Stimulated activated CD8-positive, alpha-beta memory T cell treated with anti-CD3 and anti-CD28 coated beads, Interleukin-2, amount 100 ng/mL, for 48 hours (primary cell): ENCODE results near the gene SCUBE1.

Source experiments
- DNase-seq, 2 donors: peaks; one replicate each; pipeline ENCODE4 v3.0.0-alpha.2; 2020; ENCODE audit warnings: low read depth in 2 of 2

Gene SCUBE1

GRCh38 chr22:43201486-43202219 lies 141.5 kb downstream of the SCUBE1 start:
- DNase-seq: no peak

DNA sequence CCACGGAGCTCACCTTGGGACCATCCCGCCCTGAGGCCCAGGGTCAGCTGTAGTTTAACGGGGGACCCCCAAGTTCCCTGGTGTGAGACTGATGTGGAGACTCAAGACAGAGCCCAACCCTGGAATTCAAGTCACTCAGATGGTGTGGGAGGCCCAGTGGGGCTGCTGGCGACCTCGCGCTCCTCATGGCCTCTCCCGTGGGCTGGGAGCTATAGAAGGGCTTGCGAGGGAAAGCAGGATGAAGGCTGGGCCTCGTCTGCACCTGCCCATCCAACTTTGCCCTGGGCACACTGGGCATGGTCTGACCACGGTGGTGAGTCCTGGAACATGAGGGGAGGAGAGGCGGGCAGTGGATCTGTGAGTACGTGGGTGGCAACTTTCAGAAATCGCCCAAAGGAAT lies 142.6 kb downstream of the SCUBE1 start:
- DNase-seq: no peak

GRCh38 chr22:43200031-43200430 lies 143.1 kb downstream of the SCUBE1 start:
- no peak for DNase-seq

GRCh38 chr22:43199541-43199940 lies 143.6 kb downstream of the SCUBE1 start:
- no peak for DNase-seq

DNA sequence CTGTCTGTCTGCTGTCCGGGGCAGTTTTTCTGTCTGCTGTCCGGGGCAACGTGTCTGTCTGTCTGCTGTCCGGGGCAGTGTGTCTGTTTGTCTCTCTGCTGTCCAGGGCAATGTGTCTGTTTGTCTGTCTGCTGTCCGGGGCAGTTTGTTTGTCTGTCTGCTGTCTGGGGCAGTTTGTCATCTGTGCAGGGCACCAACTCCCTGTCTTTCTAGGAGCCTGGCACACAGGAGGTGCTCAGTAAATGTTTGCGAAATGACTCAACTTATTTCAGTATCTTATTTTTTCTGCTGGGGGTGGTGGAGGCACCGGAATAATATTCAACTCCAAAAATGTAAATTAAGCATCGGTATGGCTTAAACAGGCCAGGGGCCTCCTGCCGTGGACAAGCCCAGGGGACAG lies 144.2 kb downstream of the SCUBE1 start:
- DNase-seq: no peak

DNA sequence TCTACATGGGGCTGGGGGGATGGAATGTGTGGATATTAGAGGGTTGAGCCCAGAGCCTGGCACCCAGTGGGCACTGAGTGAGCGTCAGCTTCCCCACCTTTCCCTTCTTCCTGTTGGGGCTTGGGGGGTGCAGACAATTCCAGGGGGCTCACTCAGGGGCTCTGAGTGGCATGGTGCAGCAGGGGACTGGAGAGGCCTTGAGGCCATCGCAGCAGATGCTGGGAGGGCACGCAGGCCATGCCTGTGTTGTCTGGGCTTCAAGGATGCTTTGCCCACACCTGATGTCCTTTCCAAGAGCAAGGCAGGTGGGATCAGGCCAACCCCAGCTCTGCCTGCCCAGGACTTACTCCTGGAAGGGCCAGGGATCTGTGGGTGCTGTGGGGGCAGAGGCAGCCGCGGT lies 145.0 kb downstream of the SCUBE1 start:
- DNase-seq: no peak

GRCh38 chr22:43197271-43197941 lies 145.8 kb downstream of the SCUBE1 start:
- DNase-seq: no peak

DNA sequence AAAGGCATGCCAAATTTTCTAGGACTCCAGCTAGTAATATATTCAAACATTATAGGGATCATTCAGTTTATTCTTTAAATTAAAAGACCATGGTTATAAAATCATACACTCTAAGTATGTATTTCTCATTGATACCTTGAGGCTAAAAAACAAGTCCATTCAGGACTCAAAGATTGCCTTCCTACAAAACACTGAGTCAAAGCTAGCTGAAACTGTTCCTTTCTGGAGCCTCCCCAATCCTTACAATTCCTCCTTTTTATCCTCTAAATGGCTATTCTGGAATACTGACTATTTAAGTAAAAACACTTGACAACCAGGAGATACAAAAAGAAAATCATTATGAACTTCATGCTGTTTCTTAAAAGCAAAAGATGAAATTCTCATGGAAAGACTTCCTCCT lies 151.3 kb downstream of the SCUBE1 start:
- DNase-seq: no peak

DNA sequence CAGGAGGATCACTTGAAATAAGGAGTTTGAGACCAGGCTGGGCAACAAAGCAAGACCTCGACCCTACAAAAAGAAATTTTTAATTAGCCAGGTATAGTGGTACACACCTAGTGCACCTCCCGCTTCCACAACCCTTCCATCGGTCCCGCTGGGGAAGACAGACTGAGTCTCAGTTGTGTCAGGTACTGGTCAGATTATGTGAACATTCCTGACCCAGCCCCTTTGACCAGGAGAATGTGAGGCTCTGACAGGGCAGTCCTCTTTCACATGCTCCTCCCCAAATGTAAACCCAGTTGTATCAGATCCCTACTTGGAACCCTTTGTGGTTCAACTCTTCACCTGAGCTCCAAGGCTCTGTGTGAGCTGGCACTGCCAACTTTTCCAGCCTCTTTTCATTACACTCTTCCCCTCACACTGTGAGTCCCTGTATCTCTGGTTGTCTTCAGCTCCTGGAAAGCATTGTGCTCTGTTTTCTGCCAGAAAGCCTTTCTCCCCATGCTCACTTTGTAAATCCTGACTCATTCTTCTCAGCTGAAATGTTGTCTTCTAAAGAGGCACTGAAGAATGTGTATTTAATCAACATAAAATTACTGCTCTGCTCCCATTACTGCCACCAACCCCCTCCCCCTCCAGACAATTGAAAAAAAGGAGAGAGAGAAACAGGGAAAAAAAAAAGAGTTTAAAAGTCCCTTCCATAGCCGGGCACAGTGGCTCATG lies 154.2 kb downstream of the SCUBE1 start:
- no peak for DNase-seq

- DNase-seq: peak; percentile 95 to 97
These were observed 155.7 kb downstream of the SCUBE1 start for GRCh38 chr22:43187171-43188099.

DNA sequence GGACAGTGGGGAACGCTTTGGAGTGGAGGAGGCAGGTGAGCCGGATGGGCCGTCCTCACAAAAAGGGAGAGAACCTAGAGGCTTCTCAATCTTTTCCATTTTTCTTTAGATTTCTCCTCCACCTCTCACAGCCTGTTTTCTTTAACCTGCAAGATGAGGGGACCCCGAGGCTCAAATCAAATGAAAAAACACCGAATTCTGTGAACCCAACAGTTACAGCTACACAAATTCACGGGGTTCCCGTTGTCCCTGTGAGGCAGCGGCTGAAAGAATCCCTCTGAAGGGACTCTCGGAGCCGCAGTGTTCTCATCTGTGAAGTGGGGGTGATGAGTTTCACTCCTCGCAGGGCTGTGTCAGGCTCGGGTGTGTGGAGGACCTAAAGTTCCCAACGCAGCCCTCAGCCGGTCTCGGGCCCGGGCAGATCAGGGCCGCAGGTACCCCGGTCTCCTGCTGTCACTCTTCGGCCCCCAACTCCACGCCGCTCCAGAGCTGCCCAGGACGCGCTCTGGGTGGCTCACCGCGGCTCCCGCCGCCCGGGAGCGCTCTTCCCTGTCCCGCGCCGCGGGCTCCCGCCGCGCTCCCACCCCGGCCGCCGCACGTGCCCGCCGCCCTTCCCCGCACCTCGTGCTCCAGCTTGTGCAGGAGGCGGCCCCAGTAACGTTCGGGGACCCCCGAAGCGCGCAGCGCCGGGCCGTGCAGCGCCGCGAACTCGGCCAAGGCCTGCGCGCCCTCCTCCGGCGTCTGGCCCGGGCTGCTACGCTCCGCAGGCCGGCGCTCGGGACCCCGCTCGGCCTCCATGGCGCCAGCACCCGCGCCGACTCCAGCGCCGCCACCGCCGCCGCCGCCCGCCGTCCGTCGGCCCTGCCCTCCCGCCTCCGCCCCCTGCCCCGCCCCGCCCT lies 156.7 kb downstream of the SCUBE1 start, which contains the start of gene TTLL12:
TTLL12 (minus strand) TSS at position 863 of the 899 bp plus-strand sequence; CDS start at position 798, 65 bp downstream.
- DNase-seq: peak; percentile 36 to 46

GRCh38 chr22:43185860-43186261 lies 157.3 kb downstream of the SCUBE1 start:
- no peak for DNase-seq

- no peak for DNase-seq
These were observed 159.5 kb downstream of the SCUBE1 start for GRCh38 chr22:43183496-43184277.

DNA sequence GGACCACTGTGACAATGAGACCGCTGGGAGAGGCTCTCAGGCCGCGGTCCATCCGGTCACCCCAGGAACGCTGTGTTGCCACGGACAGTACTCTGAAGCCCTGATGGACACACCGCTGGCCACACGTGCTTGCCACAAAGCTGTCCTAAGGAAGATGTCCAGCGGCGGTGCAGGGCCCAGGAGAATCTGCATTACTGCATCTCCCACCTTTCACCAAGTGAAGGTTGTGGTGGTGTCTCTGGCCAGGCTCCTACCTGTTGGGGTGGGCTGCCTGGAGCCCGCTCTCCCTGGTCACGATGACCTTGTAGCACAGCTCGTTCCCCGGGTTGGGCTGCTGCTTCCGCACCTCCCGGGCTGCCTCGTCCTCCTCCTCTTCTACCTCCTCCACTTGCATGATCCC lies 160.4 kb downstream of the SCUBE1 start:
- no peak for DNase-seq

GRCh38 chr22:43182118-43182517 lies 161.1 kb downstream of the SCUBE1 start:
- DNase-seq: no peak

DNA sequence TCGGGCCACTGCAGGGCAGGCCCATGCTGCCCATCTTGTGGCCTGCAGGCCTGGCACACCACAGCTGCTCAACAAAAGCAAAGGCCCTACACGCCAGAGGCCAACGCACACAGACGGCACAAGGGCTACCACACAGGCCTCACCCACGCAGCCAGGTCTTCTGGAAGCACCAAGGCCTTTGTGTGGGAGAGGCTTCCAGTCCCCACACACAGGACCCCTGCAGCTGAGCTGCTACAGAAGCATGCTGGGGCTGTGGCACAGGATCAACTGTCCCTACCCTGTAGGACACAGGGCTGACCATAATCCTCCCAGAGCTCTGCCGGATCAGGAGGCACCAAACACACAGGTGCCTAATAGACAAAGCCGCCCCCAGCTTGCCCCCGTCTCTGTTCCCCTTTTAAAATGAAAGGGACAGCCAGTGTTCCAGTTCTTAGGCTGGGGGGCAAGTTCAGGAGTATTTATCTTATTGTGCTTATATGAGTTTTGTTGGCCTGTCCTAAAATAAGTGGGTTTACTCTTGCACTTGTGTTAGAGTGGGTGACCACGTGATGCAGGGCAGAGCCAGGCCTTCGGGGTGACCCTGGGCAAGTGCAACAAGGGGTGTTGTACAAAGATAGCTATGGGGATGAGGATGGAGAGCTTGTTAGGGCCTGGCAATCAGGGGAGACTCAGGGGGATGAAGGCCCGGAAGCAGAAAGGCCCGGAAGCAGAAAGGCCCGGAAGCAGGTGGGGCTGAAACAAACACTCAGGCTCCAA lies 161.7 kb downstream of the SCUBE1 start:
- DNase-seq: no peak

DNA sequence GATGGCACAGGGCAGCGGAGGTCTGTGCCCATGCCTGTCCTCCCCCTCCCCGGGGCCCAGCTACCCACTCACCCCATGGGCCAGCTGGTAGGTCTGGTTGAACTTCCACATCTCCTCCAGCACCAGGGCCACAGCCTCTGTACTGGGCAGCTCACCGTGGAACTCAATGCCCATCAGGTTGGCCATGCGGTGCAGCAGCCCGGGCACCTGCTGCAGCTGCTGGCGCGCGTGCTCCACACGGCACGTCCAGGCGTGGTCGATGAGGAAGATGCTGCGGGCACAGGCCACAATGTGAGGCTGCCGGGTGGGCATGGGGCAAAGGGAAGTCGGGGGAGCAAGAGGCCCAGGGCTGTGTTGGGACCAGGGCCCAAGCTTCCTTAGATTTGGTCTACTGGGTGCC lies 162.5 kb downstream of the SCUBE1 start:
- no peak for DNase-seq

DNA sequence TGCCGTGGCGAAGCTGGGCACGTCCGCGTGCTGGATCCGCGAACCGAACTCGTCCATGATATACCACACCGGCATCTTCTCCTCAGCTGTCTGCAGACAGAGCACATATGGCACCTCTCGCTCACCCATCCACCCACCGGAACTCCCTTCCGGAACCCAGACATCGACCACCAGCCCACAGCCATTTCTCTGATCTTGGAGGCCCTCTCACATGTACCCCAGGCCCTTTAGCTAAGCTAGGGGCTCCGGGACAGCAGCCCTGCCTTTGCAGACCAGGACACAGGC lies 163.3 kb downstream of the SCUBE1 start:
- DNase-seq: no peak
